Endodermal cell (in vitro differentiated cells): ENCODE measurements around the gene WDR47. TPM values are rescaled to one million over a fixed set of nuclear protein-coding genes. Genes with fewer than 3 reads are reported as not detected.

Experiments
- DNase-seq: peaks from one replicate; pipeline ENCODE4 v3.0.0-alpha.2; 2017
- H3K27ac ChIP-seq: 2 replicates; pipeline ENCODE4 v1.5.1; 2013; ENCODE audit warnings: mild to moderate bottlenecking, low read depth, low read length, moderate library complexity
- H3K27me3 ChIP-seq: 2 replicates; pipeline ENCODE4 v1.6.1; 2013; ENCODE audit warnings: mild to moderate bottlenecking, low read length, moderate library complexity; ENCODE audit not compliant: insufficient read depth, control insufficient read depth, poor library complexity, severe bottlenecking
- H3K36me3 ChIP-seq: 2 replicates; pipeline ENCODE4 v1.7.0; 2013; ENCODE audit warnings: mild to moderate bottlenecking, low read length, moderate library complexity; ENCODE audit not compliant: control insufficient read depth, insufficient read depth
- H3K4me1 ChIP-seq: one replicate; pipeline ENCODE4 v1.7.0; 2013; ENCODE audit warnings: low read length; ENCODE audit not compliant: control insufficient read depth, insufficient read depth
- H3K4me3 ChIP-seq: 2 replicates; pipeline ENCODE4 v1.5.1; 2013; ENCODE audit warnings: mild to moderate bottlenecking, low read length, moderate library complexity
- H3K9ac ChIP-seq: 2 replicates; pipeline ENCODE4 v1.6.1; 2013; ENCODE audit warnings: mild to moderate bottlenecking, low read length, moderate library complexity; ENCODE audit not compliant: poor library complexity, severe bottlenecking; ENCODE audit errors: extremely low read depth
- H3K9me3 ChIP-seq: 2 replicates; pipeline ENCODE4 v1.6.1; 2013; ENCODE audit warnings: mild to moderate bottlenecking, low read length, moderate library complexity; ENCODE audit not compliant: control insufficient read depth
- H3K27ac Mint-ChIP-seq: 2 replicates; pipeline ENCODE4 v1.8.0; 2020; ENCODE audit warnings: mixed read lengths
- H3K27me3 Mint-ChIP-seq: 2 replicates; pipeline ENCODE4 v1.8.0; 2021; ENCODE audit warnings: mild to moderate bottlenecking, mixed read lengths; ENCODE audit not compliant: insufficient read depth
- H3K36me3 Mint-ChIP-seq: 2 replicates; pipeline ENCODE4 v1.8.0; 2020; ENCODE audit warnings: low read depth, mixed read lengths
- H3K4me1 Mint-ChIP-seq: 2 replicates; pipeline ENCODE4 v1.8.0; 2020; ENCODE audit warnings: mixed read lengths
- H3K4me3 Mint-ChIP-seq: 2 replicates; pipeline ENCODE4 v1.8.0; 2020; ENCODE audit warnings: mild to moderate bottlenecking, moderate library complexity, mixed read lengths
- H3K9me3 Mint-ChIP-seq: 2 replicates; pipeline ENCODE4 v1.8.0; 2020; ENCODE audit warnings: mild to moderate bottlenecking, mixed read lengths
- CTCF ChIP-seq: fragments of 200-600 bp; sonication (generic); conservative IDR thresholded peaks from 2 replicates; pipeline ENCODE4 v1.5.0; 2021; ENCODE audit warnings: antibody characterized with exemption, mild to moderate bottlenecking
- WGBS, 2 experiments: methylation state at CpG; one replicate each; pipeline versions ENCODE4 v1.1.5 to v1.1.7; 2013; ENCODE audit warnings: missing lambda C conversion rate in 2 of 2, mixed read lengths in 1 of 2; ENCODE audit not compliant: insufficient coverage in 1 of 2, insufficient read length in 1 of 2; 5-methylcytosine and 5-hydroxymethylcytosine counted together
- total RNA-seq, 2 donors: library from RNA; stranded (reverse); fragmentation: NEBNext Ultra II Directional in 1 of 2; extraction: Animal tissue kit (Norgen Biotek cat#: 25700) in 1 of 2; gene quantifications; 2 replicates in 1 of 2; 3 replicates in 1 of 2; pipeline ENCODE4 v1.2.1, GENCODE V29; 2021

The WDR47 gene
- total RNA-seq, 2 donors from 2014 or later = 7.5 to 9.2 TPM

DNA sequence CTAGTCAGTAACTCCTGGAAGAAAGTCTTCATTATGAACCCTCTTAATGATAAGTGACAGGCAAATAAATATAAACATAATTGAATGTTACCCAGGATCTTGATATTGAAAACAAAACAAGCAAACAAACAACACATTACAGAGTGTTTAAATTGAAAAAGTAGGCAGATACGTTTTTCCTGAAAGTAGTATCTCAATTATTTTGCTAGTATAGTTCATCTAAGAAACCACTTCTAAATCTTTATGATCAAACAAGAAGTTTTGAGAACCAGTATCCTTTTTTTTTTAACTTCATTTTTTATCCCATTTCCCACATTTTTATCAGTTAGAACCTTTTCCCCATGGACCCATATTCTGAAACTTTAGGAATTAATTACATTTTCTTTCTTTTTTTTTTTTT is 3.7 kb upstream of the WDR47 start:
- no peaks in the 10 kb centered on the region for H3K36me3 ChIP-seq
- no peak overlapping the region for H3K4me3 ChIP-seq
- H3K9me3 ChIP-seq = no peaks in the 10 kb centered on the region
- Mint-ChIP-seq H3K4me1 (peaks cover under 1% of the 10 kb centered on the region), H3K36me3 (no peaks in the 10 kb centered on the region), H3K9me3 (no peaks in the 10 kb centered on the region), H3K27ac (no peak overlapping the region), H3K4me3 (no peak overlapping the region), H3K27me3 (peaks cover under 1% of the 10 kb centered on the region)
- H3K9ac ChIP-seq = no peak overlapping the region
- H3K27me3 ChIP-seq = no peaks in the 10 kb centered on the region
- DNase-seq = no peak
- H3K27ac ChIP-seq = no peak overlapping the region
- TF ChIP-seq CTCF = no peak
- 100% methylated on average over 1 of the region's 1 CpG for WGBS, 2 experiments
- H3K4me1 ChIP-seq = no peaks in the 10 kb centered on the region

GRCh38 chr1:109040989-109041620 is 797 bp downstream of the WDR47 start:
- Mint-ChIP-seq H3K36me3 (no peaks in the 10 kb centered on the region), H3K27ac (peak overlapping the region; percentile 30), H3K4me3 (peak overlapping the region; percentile 79), H3K9me3 (no peaks in the 10 kb centered on the region), H3K4me1 (peaks cover 1% of the 10 kb centered on the region), H3K27me3 (no peaks in the 10 kb centered on the region)
- DNase-seq = peak; percentile 71
- Histone ChIP-seq H3K4me3 (peak overlapping the region; percentile 94), H3K27me3 (no peaks in the 10 kb centered on the region), H3K36me3 (no peaks in the 10 kb centered on the region), H3K27ac (peak overlapping the region; percentile 78), H3K9me3 (no peaks in the 10 kb centered on the region), H3K4me1 (no peaks in the 10 kb centered on the region), H3K9ac (peak overlapping the region; percentile 57)
- no peak for TF ChIP-seq CTCF
- 0% methylated on average over 11 to 44 of the region's 44 CpGs for WGBS, 2 experiments

DNA sequence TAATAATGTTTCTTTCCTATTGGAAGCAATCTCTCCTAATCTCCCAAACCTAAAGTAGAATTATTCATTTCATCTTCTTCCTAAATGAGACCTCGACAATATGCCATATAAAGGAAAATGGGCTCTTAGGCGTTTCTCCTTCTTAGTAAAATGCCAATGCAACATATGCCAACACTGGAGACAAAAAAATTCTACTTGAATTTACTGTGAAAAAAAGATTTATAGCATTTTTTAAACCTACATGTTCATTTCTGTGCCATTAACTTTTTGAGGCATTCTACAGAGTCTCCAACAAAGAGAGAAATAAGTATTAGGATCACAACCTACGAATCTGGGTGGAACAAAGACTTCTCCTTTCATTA is 1.3 kb downstream of the WDR47 start:
- H3K9me3 ChIP-seq = no peaks in the 10 kb centered on the region
- Mint-ChIP-seq H3K9me3 (no peaks in the 10 kb centered on the region), H3K27ac (no peak overlapping the region), H3K4me3 (peak overlapping the region; percentile 79), H3K4me1 (peaks cover 1% of the 10 kb centered on the region), H3K27me3 (no peaks in the 10 kb centered on the region), H3K36me3 (no peaks in the 10 kb centered on the region)
- WGBS, 2 experiments = 34 to 41% methylated on average over 3 of the region's 3 CpGs
- H3K27ac ChIP-seq = peak overlapping the region; percentile 27
- TF ChIP-seq CTCF = no peak
- H3K4me1 ChIP-seq = no peaks in the 10 kb centered on the region
- no peaks in the 10 kb centered on the region for H3K27me3 ChIP-seq
- peak overlapping the region; percentile 94 for H3K4me3 ChIP-seq
- peak overlapping the region; percentile 4 for H3K9ac ChIP-seq
- DNase-seq = no peak
- H3K36me3 ChIP-seq = no peaks in the 10 kb centered on the region
